B cell (primary cell): Measurements from ENCODE around the gene SWAP70. TPM values are rescaled to one million over a fixed set of nuclear protein-coding genes. Genes with fewer than 3 reads are reported as not detected.

Source experiments
- ATAC-seq: fragments of 200-7000 bp; cut with Tn5 transposase; one replicate; pipeline ENCODE4 v1.10.0; 2021; ENCODE audit warnings: low read depth, mild to moderate bottlenecking, moderate number of reproducible peaks, moderate library complexity
- CTCF ChIA-PET: fragments of 350-600 bp; sonication (Branson Sonifier 250); formaldehyde crosslinking; loops from one replicate; lab custom pipeline; 2021; ENCODE audit warnings: antibody characterized with exemption, inconsistent platforms; lab: Charles Lee
- POLR2A ChIA-PET: fragments of 350-600 bp; sonication (Branson Sonifier 250); formaldehyde crosslinking; loops from one replicate; lab custom pipeline; 2021; ENCODE audit warnings: antibody characterized with exemption; lab: Charles Lee
- DNase-seq: peaks from one replicate; pipeline ENCODE4 v3.0.0; 2013
- H2AFZ ChIP-seq: 2 replicates; pipeline ENCODE4 v1.6.1; 2012; ENCODE audit warnings: mild to moderate bottlenecking, low read depth, low read length; ENCODE audit not compliant: insufficient read depth, poor library complexity, severe bottlenecking
- H3K27ac ChIP-seq, 2 donors: 1 replicate in 1 of 2; 2 replicates in 1 of 2; pipeline ENCODE4 v1.5.1; 2012 to 2013; ENCODE audit warnings: low read length in 2 of 2, mild to moderate bottlenecking in 2 of 2, moderate library complexity in 1 of 2
- H3K27me3 ChIP-seq, 4 experiments: fragments of 200-600 bp in 1 of 4; sonication (generic) in 1 of 4; replicated peaks in 1 of 4; 1 replicate in 2 of 4; 2 replicates in 2 of 4; pipeline versions ENCODE4 v1.6.1 to v1.7.0; 2013 to 2016; ENCODE audit warnings: low read length in 3 of 4, mild to moderate bottlenecking in 2 of 4, mixed read lengths in 1 of 4, moderate library complexity in 1 of 4; ENCODE audit not compliant: insufficient read depth in 4 of 4, control insufficient read depth in 3 of 4; ENCODE audit errors: control extremely low read depth in 1 of 4
- H3K36me3 ChIP-seq, 2 experiments: replicated peaks in 1 of 2; 1 replicate in 1 of 2; 2 replicates in 1 of 2; pipeline versions ENCODE4 v1.6.1 to v1.7.1; 2013; ENCODE audit warnings: low read length in 1 of 2; ENCODE audit not compliant: insufficient read depth in 2 of 2, control insufficient read depth in 1 of 2; ENCODE audit errors: control extremely low read depth in 1 of 2, extremely low read depth in 1 of 2
- H3K4me1 ChIP-seq, 2 donors: fragments of 200-600 bp in 1 of 2; sonication (generic) in 1 of 2; 1 replicate in 1 of 2; 2 replicates in 1 of 2; pipeline versions ENCODE4 v1.5.1 to v1.6.1; 2013 to 2017; ENCODE audit warnings: low read length in 2 of 2; ENCODE audit not compliant: control insufficient read depth in 2 of 2, insufficient read depth in 2 of 2
- H3K4me2 ChIP-seq: replicated peaks from 2 replicates; pipeline ENCODE3; 2012; ENCODE audit warnings: mild to moderate bottlenecking, low read depth, low read length; ENCODE audit not compliant: poor library complexity, severe bottlenecking
- H3K4me3 ChIP-seq, 5 experiments: fragments of 200-600 bp in 1 of 5; sonication (generic) in 1 of 5; 1 replicate in 3 of 5; 2 replicates in 2 of 5; pipeline versions ENCODE4 v1.5.1 to v1.7.0; 2011 to 2016; ENCODE audit warnings: low read length in 4 of 5, mild to moderate bottlenecking in 4 of 5, low read depth in 2 of 5, control low read depth in 1 of 5, moderate library complexity in 1 of 5; ENCODE audit not compliant: insufficient read depth in 1 of 5; ENCODE audit errors: control extremely low read depth in 1 of 5, extremely low read depth in 1 of 5
- H3K79me2 ChIP-seq: fragments of 200-600 bp; sonication (generic); one replicate; pipeline ENCODE4 v1.6.0; 2016; ENCODE audit warnings: low read length; ENCODE audit not compliant: control insufficient read depth, insufficient read depth
- H3K9ac ChIP-seq: fragments of 200-600 bp; sonication (generic); 2 replicates; pipeline ENCODE4 v1.6.1; 2017; ENCODE audit warnings: mild to moderate bottlenecking, low read length, moderate library complexity
- H3K9me3 ChIP-seq, 3 donors: one replicate each; pipeline versions ENCODE4 v1.6.1 to v1.7.1; 2013; ENCODE audit warnings: low read length in 2 of 3; ENCODE audit not compliant: control insufficient read depth in 2 of 3, insufficient read depth in 1 of 3; ENCODE audit errors: control extremely low read depth in 1 of 3
- H4K20me1 ChIP-seq: 2 replicates; pipeline ENCODE4 v1.6.0; 2012; ENCODE audit warnings: mild to moderate bottlenecking, low read length; ENCODE audit not compliant: insufficient read depth, control insufficient read depth, poor library complexity, severe bottlenecking
- H3K27ac Mint-ChIP-seq: one replicate; pipeline ENCODE4 v1.8.0; 2021; ENCODE audit warnings: mixed read lengths
- H3K27me3 Mint-ChIP-seq: one replicate; pipeline ENCODE4 v1.8.0; 2021; ENCODE audit warnings: mixed read lengths
- H3K4me1 Mint-ChIP-seq: one replicate; pipeline ENCODE4 v1.8.0; 2021; ENCODE audit warnings: mixed read lengths
- H3K4me3 Mint-ChIP-seq: one replicate; pipeline ENCODE4 v1.8.0; 2021; ENCODE audit warnings: mixed read lengths
- H3K9me3 Mint-ChIP-seq: one replicate; pipeline ENCODE4 v1.8.0; 2022; ENCODE audit warnings: mixed read lengths; ENCODE audit not compliant: insufficient read depth
- CTCF ChIP-seq: fragments of 200-600 bp; IDR thresholded peaks from one replicate; pipeline ENCODE4 v1.8.0; 2022; ENCODE audit warnings: antibody characterized with exemption, mild to moderate bottlenecking
- EZH2 ChIP-seq: IDR thresholded peaks from 2 replicates; pipeline ENCODE4 v1.6.1; 2012; ENCODE audit warnings: borderline replicate concordance, low read depth, mild to moderate bottlenecking, moderate library complexity, low read length; ENCODE audit not compliant: insufficient read depth, poor library complexity, severe bottlenecking
- WGBS: methylation state at CpG from one replicate; pipeline ENCODE4 v1.1.5; 2013; ENCODE audit warnings: missing lambda C conversion rate; ENCODE audit not compliant: insufficient coverage; 5-methylcytosine and 5-hydroxymethylcytosine counted together
- intact Hi-C: fragments of 100-400 bp; cut with micrococcal nuclease; formaldehyde crosslinking; loops from one replicate; pipeline ENCODE4 v1.10.0; 2022
- polyA plus RNA-seq: library from polyadenylated mRNA; depleted of rRNA; stranded (reverse); fragments of >200 nt; gene quantifications from 2 replicates; pipeline ENCODE4 v1.2.3, GENCODE V29; 2012
- total RNA-seq, 2 donors: library from RNA; stranded (reverse); fragments of 120-200 nt in 1 of 2; gene quantifications; 1 replicate in 1 of 2; 2 replicates in 1 of 2; pipeline versions ENCODE4 v1.2.3 to v1.2.4, GENCODE V29; 2013 to 2022

SWAP70 gene
- total and polyA plus RNA-seq, 2 donors (not counting 1 experiment from before 2014, with no cell fraction given) = 69.8 to 200 TPM

DNA sequence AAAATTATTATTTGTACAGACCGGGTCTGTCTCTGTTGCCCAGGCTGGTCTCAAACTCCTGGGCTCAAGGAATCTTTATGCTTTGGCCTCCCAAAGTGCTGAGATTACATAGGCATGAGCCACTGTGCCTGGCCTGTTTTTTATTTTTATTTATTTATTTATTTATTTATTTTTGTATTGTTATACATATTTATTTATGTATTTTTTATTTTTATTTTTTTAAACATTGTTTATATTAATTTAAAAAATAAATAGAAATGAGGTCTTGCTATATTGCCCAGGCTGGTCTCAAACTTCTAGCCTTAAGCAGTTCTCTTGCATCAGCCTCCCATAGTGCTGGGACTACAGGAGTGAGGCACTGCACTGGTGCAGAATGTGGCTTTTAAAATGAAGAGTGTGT is 47.0 kb downstream of the SWAP70 start:
- ATAC-seq (no peak), DNase-seq (no peak)
- H3K4me1 ChIP-seq = peaks cover 69 to 83% of the 10 kb centered on the region in 2 donors
- POLR2A ChIA-PET = no interaction called here
- no peak overlapping the region for H3K4me3 ChIP-seq
- Mint-ChIP-seq H3K9me3 (peaks cover 3% of the 10 kb centered on the region), H3K27me3 (no peaks in the 10 kb centered on the region), H3K4me3 (peak overlapping the region; percentile 60), H3K4me1 (peaks cover 71% of the 10 kb centered on the region), H3K27ac (peak overlapping the region; percentile 89)
- no peak overlapping the region for H2AFZ ChIP-seq
- peaks cover 0 to 2% (median 1%) of the 10 kb centered on the region in 3 donors for H3K9me3 ChIP-seq
- peaks cover 98% of the 10 kb centered on the region for H3K79me2 ChIP-seq
- H3K27ac ChIP-seq = peak overlapping the region; percentile 27 to 72
- intact Hi-C loops = loop anchor here (5.0 kb wide), 1 partner anchor 36 kb away; no protein-coding TSS in a partner anchor
- H3K36me3 ChIP-seq = peaks cover 0 to 36% of the 10 kb centered on the region in 2 experiments
- no peaks in the 10 kb centered on the region for H3K27me3 ChIP-seq
- CTCF ChIA-PET = interaction anchor here (0.7 to 2.5 kb wide), 3 partner anchors 16 to 97 kb away, joined by 3 to 13 read pairs (median 3); no protein-coding TSS in a partner anchor
- no peak for TF ChIP-seq EZH2
- TF ChIP-seq CTCF = no peak
- peak overlapping the region; percentile 37 for H3K4me2 ChIP-seq
- 86% methylated on average over 1 of the region's 1 CpG for WGBS
- no peak overlapping the region for H3K9ac ChIP-seq
- H4K20me1 ChIP-seq = peaks cover 54% of the 10 kb centered on the region

- Histone ChIP-seq H3K79me2 (peaks cover 100% of the 10 kb centered on the region), H3K9ac (no peak overlapping the region), H3K4me3 (no peak overlapping the region), H3K9me3 (peaks cover 0 to 1% (median 0%) of the 10 kb centered on the region in 3 donors), H3K4me2 (peak overlapping the region; percentile 37), H3K36me3 (peaks cover 0 to 44% of the 10 kb centered on the region in 2 experiments), H3K27ac (peak overlapping the region; percentile 27 to 72), H4K20me1 (peaks cover 58% of the 10 kb centered on the region), H3K4me1 (peaks cover 75 to 91% of the 10 kb centered on the region in 2 donors), H2AFZ (no peak overlapping the region), H3K27me3 (no peaks in the 10 kb centered on the region)
- POLR2A ChIA-PET = no interaction called here
- Mint-ChIP-seq H3K4me3 (peak overlapping the region; percentile 60), H3K9me3 (peaks cover 3% of the 10 kb centered on the region), H3K4me1 (peaks cover 76% of the 10 kb centered on the region), H3K27ac (peak overlapping the region; percentile 89), H3K27me3 (no peaks in the 10 kb centered on the region)
- DNase-seq (no peak), ATAC-seq (no peak)
- intact Hi-C loops = loop anchor here (5.0 kb wide), 1 partner anchor 36 kb away; no protein-coding TSS in a partner anchor
- CTCF ChIA-PET = no interaction called here
- TF ChIP-seq CTCF = no peak
- TF ChIP-seq EZH2 = no peak
- WGBS = 83% methylated on average over 7 of the region's 7 CpGs
Observed at GRCh38 chr11:9711454-9712307, 47.8 kb downstream of the SWAP70 start.
